HG02885 (cell line): ENCODE data around the gene CHTF18.
"Not testable (repeated sequence)": the region's sequence is repeated elsewhere in the genome, so short reads cannot be mapped to it uniquely, and the experiment has no call there.

ENCODE experiments used
- ATAC-seq: cut with Tn5 transposase; IDR thresholded peaks from one replicate; pipeline ENCODE4 v1.9.1; 2021; ENCODE audit warnings: mild to moderate bottlenecking; ENCODE audit not compliant: unreplicated experiment, poor library complexity

Gene CHTF18

DNA sequence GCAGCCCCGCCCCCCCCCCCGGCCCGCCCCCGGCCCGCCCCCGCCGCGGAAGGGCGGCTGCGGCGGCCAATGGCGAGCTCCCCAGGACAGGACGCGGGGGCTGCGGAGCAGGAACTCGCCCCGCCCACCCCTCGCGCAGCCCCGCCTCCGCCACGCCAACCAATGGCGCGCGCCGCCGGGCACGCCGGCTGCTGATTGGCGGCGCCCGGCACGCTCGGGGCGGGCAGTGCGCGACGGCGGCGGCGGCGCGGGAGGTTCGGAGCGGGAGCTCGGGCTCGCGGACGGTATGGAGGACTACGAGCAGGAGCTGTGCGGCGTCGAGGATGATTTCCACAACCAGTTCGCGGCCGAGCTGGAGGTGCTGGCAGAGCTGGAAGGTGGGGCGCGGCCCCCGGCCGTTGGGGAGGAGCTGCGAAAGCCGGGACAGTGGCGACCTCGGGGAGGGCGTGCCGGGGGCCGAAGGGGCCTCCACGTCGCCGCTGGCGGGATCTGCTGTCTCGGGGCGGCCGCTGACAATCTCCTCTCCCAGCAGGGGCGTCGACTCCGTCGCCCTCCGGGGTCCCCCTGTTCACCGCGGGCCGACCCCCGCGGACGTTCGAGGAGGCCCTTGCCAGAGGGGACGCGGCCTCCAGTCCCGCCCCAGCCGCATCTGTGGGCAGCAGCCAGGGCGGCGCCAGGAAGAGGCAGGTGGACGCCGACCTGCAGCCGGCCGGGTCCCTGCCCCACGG, at the start of gene CHTF18:
Gene CHTF18, plus strand, starts transcription at position 222 of the 728 bp plus-strand sequence. Its CDS starts 65 bp downstream, at position 287.
- ATAC-seq = peak; percentile 84

DNA sequence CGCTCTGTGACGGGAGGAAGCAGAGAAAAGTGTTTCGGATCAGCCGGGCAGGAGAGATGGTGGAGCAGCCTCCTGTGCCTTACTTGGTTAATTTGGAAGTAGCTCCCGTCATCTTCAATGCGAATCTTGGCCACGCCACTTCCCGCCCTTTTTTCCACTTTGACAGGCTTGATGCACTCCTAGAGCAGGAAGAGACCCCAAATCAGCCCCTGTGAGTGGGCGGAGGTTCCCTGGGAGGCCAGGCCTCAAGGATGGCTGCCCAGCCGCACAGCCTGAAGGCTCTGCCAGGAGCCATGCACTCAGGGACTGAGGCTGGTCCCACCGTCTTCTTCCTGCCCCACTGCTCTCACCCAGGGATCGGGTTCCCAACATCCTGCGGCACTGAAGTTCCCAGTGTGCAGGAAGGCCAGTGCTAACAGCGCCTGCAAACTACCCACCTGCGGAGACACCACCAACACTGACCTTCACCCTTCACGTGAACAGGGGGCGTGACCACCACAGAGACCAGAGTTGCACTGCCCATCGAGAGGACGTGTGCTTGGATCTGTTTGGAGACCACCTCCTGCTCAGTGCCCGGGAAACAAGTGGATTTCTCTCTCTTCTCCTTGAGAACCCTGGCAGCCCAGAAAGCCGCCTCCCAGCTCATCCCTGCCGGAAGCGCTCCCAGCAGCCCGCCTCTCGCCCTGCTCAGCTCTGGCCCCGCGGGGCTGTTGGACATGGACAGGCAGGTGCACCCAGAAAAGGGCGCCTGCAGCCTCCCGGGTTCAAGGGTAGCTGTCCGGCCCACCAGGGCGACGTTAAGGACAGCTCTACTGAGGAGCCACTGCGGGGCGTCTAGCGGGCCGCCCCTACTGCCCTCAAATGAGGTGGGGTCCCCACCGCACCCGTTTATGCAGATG, 48.6 kb upstream of the CHTF18 start:
- no peak for ATAC-seq

DNA sequence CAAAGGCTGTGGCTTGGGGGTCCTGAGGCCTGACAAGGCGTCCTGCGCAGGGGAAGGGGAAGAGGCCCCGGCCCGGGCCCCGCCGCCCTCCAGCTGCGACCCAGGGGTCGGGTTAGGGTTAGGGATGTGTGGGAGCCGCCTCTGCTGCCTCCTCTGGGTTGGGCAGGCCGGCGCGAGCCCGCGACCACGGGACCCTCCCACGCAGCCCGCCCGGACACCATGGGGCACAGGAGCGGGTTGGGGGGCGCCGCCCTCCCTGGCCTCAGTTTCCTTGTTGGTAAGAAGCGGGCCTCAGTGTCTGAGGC, 48.0 kb upstream of the CHTF18 start:
- ATAC-seq = peak; percentile 4

DNA sequence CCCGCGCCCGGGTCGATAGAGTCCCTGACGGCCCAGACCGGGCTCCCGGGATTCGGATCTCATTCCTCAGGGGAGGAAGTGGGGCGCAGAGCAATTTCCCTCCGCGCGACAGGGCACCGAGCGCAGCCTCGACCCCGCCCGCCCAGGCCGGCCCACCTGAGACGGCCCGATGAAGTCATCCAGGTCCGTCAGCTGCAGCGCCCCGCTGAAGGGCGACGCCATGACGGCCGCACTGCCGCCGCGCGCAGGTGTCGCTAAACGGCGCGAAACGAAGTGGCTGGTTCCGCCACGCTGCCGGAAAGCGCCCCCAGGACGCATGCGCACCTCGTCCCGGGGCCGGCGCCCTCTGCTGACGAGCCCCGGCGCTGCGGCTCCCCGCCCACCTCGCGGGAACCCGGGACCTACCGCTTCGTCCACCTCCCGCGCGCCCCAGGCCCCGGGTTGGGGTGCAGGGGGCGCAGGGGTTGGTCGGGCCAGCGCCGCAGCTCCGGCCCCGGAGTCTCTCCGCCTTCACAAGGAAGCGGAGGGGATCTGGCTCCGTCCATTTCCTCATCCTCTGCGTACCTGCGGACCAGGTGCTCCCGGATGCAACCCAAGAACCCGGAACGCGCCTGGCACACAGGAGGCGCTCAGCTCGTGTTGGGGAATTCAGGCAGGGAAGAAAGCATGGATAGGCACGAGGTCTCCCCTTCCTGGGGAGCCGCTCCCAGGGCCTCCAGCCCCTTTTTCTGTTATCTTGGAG, 47.5 kb upstream of the CHTF18 start, which contains the start of gene CIAO3:
Gene CIAO3, minus strand, starts transcription at position 234 of the 742 bp plus-strand sequence. Its CDS starts 12 bp downstream, at position 222.
- ATAC-seq = peak; percentile 73

DNA sequence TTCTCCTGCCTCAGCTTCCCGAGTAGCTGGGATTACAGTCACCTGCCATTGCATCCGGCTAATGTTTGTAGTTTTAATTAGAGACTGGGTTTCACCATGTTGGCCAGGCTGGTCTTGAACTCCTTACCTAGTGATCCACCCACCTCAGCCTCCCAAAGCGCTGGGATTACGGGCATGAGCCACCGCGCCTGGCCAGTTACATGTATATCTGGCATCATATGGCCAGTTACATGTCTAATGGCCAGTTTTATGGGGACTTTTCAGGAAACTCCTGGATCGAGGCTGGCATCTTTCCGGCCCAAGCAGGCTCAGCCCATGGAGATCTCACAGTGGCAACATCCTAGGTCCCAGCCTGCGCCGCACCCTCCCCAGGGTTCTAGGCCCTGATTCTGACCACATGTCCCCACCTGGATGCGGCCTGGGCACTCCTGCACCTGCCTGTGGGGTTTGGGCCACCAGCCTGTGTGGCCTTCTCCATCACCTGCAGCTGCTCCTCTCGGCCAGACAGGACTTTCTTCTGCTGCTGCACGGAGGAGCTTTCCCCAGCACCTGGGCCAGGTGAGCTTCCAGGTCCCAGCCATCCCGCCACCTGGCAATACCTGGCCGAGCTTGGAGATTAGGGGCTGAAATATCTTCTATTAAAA, 46.3 kb upstream of the CHTF18 start:
- ATAC-seq = no peak

DNA sequence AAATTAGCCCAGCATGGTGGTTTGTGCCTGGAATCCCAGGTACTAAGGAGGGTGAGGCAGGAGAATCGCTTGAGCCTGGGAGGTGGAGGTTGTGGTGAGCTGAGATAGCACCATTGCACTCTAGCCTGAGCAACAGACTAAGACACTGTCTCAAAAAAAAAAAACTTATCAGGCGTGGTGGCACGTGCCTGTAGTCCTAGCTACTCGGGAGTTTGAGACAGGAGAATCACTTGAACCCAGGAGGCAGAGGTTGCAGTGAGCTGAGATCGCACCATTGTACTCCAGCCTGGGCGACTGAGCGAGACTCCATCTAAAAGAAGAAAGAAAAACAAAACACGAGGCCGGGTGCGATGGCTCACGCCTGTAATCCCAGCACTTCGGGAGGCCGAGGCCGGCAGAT, 45.5 kb upstream of the CHTF18 start:
- not testable (repeated sequence) for ATAC-seq

DNA sequence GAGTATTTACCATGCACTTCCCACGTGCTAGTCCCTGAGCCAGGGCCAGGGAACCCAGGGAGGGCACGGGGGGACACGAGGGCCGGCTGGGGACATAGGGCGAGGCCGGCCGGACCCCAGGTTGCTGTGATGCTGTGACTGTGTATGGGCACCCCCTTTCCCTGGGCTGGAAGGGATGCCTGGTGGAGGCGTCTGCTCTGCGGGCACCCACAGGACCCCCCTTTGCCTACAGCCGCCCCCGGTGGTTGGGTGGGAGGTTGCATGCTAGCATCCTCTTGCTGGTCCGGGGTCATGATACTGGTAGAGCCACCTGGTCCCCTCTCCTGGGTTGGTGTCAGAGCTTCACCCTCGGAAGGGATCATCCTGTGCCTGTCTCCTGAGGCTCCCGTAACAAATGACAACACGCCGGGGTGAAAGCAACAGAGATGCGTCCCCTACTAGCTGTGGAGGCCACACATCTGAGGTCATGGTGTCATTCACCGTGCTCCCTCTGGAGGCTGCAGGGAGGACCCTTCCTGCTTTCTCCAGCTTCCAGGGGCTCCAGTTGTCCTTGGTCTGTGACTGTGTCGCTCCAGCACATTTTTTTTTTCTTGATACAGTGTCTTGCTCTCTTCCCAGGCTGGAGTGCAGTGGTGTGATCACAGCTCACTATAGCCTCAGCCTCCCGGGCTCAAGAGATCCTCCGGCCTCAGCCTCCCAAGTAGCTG, 44.5 kb upstream of the CHTF18 start:
- ATAC-seq = no peak

DNA sequence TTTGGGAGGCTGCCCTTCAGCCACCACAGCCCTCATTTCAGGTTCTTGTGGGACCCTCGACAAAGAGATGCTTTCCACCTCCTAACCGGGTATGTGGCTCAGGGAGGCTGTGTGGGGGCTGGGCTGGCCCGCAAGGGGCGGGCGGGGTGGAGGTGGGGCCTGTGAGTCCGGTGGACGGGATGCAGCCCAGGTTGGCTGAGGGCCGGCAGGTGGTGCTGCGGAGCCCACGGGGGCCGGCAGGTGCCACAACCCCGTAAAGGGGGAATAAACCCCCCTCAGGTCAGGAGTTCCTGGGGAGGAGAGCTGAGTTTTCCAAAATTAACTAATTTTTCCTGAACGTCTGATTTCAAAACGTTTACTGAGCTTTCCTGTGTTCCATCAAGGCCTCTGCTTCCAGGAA, 42.7 kb upstream of the CHTF18 start:
- ATAC-seq = no peak

DNA sequence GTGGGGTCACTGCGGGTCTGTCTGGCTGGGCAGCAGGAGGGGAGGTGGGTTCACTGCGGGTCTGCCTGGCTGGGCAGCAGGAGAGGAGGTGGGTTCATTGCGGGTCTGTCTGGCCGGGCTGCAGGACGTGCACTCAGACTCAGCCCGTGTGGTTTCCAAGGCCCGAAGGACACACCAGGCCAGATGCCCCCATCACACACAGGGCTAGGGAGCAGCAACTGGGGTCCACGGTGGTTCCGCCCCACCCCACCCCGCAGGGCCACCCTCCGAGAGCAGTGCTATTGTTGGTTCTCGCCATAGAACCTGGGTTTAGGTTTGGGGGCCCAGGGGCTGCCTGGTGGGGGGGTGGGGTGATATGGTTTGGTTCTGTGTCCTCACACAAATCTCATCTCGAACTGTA, 41.8 kb upstream of the CHTF18 start:
- ATAC-seq = no peak

DNA sequence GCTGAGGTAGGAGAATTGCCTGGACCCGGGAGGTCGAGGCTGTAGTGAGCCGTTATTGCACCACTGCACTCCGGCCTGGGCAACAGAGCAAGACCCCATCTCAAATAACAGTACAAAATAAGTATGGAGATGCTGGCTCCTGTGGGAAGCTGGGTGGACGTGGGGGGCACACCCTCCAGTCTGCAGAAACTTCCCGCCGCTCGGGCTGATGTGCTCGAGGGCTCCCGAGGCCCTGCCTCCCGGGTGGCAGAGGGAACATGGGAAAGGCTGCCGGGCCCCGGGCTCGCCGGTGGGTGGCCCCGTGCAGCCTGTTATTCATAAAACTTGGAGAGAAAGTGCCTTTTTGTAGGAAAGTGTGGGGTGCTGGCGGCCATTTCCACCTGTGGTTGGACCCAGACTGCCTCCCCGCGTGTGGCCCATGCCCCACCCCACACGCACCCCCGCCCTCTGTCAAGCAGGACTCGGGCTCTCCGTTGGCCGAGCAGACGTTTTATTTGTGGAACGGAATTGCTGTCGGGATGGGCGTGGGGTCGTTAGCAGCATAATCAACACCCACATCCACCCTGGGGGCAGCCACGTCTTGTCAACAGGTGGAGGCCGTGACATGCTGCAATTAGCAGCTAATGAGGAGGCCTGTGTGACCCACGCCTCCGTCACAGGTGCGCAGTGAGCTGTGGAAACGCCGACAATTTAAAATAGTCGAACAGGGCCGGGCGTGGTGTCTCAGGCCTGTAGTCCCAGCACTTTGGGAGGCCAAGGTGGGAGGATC, 40.3 kb upstream of the CHTF18 start:
- no peak for ATAC-seq

DNA sequence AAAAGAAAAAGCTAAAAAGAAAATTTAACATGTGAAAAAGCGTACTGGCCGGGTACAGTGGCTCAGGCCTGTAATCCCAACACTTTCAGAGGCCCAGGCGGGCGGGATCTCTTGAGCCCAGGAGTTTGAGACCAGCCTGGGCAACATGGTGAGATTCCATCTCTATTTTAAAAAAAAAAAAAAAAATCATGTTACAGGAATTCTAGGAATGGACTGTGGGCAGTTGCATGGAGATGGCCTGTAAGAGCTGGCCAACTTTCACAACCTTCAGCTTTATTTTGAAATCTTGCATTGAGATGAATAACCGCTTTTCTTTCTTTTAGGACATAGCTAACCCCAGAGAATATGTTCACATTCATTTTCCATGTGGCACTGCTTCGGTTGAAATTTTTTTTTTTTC, 39.4 kb upstream of the CHTF18 start:
- no peak for ATAC-seq

DNA sequence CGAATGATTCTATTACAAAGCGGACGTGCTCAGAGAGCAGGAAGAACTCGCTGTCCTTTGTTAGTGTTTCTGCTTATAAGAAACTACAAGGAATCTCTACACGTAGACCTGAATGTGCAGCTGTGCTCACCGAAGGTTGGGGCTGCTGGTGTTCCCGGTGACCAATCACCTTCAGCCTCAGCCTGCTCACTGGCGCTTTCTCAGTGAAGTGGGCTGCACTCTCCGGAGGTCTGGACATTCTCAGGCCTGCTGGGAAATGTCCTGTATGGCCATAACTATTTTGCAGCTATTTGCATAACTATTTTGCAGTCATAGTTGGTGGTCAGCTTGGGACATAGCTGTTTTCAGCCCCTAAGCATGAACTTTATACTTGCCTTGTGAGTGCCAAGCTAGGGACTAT, 37.9 kb upstream of the CHTF18 start:
- no peak for ATAC-seq

DNA sequence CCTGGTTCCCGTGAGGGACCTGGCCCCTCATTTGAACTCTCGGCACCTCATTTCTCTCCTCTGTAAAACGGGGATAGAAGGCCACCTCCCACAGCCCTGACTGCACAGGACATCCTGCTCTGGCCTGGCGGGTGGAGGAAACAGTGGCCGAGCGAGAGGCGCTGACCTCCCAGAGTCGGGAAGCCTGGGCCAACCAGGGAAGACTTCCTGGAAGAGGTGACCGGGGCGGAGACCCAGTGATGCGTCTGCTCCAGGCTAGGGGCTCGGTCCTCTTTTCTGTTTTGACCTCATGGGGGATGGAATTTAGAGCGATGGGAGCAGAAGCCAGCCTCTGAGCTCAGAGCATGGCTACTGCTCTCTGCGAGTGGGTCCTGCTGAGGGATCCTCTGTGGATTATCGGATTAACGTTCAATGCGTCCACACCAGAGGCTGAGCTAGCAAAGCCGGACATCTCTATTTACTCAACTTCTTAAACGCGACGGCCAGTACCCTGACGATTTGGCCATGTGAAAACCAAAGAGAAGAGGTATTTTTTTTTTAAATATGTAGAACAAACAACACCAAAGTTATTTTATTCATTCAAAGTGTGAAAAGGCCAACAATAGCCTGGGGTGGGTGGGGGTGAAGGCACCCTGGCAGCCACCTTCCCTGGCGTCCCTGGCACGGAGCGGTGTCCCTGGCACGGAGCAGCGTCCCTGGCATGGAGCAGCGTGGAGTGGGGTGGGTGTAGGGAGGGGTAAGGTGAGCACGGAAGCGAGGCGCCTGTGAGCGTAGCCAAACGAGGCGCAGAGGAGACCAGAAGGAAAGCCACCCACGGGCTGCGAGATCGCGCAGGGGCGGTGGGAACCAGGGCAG, 37.0 kb upstream of the CHTF18 start:
- ATAC-seq = no peak

DNA sequence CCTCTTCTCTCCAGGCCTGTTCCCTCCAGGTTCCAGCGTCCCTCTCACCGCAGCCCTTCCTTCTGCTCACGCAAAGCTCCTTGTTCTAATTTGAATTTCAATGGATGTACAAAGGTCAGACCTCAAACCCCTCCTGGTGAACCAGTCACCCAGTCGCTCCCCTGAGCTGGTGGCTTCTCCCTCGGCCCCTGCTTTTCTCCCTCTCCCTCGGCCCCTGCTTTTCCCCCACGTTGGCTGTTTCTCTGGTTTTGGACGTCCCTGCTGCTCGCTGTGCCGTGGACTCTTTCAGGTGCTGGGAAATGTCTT, 36.5 kb upstream of the CHTF18 start:
- no peak for ATAC-seq

DNA sequence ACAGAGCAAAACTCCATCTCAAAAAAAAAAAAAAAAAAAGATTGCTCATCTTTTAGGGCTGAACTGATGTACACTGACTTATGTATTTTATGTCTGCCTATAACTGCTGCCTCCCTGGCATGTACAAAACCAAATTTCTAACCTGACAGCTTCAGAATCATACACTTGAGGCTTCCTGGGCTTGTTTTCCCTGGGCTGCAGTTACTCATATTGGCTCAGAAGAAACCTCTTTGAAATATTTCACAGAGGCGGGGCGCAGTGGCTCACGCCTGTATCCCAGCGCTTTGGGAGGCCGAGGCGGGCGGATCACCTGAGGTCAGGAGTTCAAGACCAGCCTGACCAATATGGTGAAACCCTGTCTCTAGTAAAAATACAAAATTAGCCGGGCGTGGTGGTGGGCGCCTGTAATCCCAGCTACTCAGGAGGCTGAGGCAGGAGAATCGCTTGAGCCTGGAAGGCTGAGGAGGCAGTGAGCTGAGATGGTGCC, 34.3 kb upstream of the CHTF18 start:
- ATAC-seq = not testable (repeated sequence)

DNA sequence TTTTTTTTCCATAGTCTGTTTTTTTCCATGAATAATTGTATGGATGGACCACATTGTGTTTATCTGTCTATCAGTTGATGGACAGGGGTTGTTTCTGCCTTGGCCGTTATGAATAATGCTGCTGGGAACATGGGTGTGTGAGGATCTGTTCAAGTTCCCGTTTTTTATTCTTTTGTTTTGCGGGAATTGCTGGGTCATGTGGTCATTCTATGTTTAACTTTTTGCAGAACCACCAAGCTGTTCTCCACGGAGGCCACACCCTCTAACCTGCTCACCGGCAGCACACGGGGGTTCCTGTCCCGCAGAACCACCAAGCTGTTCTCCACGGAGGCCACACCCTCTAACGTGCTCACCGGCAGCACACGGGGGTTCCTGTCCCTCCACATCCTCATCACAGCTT, 33.8 kb upstream of the CHTF18 start:
- ATAC-seq = no peak

DNA sequence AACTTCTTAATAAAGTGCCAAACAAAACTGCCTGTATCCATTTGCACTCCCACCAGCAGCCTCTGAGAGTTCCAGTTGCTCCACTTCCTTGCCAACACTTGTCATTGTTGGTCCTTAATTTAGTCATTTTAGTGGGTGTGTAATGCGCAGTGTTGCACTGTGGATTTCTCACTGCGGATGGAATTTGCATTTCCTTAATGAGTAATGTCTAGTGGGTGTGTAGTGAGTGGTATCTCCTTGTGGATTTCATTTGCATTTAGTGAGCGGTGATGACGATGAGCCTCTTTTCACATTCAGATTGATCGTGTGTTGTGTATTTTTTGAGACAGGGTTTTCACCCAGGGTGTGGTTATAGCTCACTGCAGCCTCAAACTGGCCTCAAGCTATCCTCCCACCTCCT, 32.0 kb upstream of the CHTF18 start:
- ATAC-seq = no peak
